ENCODE results near the gene POU6F2.

The POU6F2 gene

GRCh38 chr7:39365751-39366295, 388.1 kb downstream of the POU6F2 start:
- Histone ChIP-seq H4K20me1 (ENCODE audit: control insufficient read depth, insufficient read depth, low read depth, low read length) (no peaks in the 10 kb centered on the region), H3K4me1 (ENCODE audit: control insufficient read depth, low read length) (no peaks in the 10 kb centered on the region), H3K27me3 (ENCODE audit: control insufficient read depth, low read length) (peaks cover 18% of the 10 kb centered on the region), H3K36me3 (ENCODE audit: control insufficient read depth, low read length) (no peaks in the 10 kb centered on the region), H3K4me3 (ENCODE audit: low read length) (no peak overlapping the region), H3K9me2 (replicated peaks; ENCODE audit: control insufficient read depth, low read length) (no peaks in the 10 kb centered on the region), H3K4me2 (ENCODE audit: low read length) (no peak overlapping the region), H3K27ac (ENCODE audit: low read depth, low read length) (no peak overlapping the region), H3K9me3 (ENCODE audit: control insufficient read depth, insufficient read depth, low read length) (no peaks in the 10 kb centered on the region), H3F3A (ENCODE audit: control insufficient read depth, insufficient read depth) (no peaks in the 10 kb centered on the region), H3K79me2 (ENCODE audit: control insufficient read depth, low read length) (no peaks in the 10 kb centered on the region)
- TF ChIP-seq CTCF (IDR thresholded peaks at IDR 0.05; ENCODE audit: low read depth, low read length, poor library complexity, severe bottlenecking), result no peak
- no peak for TF ChIP-seq EZH2phosphoT487 (IDR thresholded peaks at IDR 0.05; ENCODE audit: borderline replicate concordance, low read length)

- Histone ChIP-seq H4K20me1 (ENCODE audit: control insufficient read depth, insufficient read depth, low read depth, low read length) (no peaks in the 10 kb centered on the region), H3K27me3 (ENCODE audit: control insufficient read depth, low read length) (peaks cover 8% of the 10 kb centered on the region; the same call in 1 of the 2 replicates), H3K79me2 (ENCODE audit: control insufficient read depth, low read length) (no peaks in the 10 kb centered on the region), H3K4me2 (ENCODE audit: low read length) (no peak overlapping the region), H3K36me3 (ENCODE audit: control insufficient read depth, low read length) (no peaks in the 10 kb centered on the region), H3K4me3 (ENCODE audit: low read length) (no peak overlapping the region), H3K9me3 (ENCODE audit: control insufficient read depth, insufficient read depth, low read length) (no peaks in the 10 kb centered on the region), H3K27ac (ENCODE audit: low read depth, low read length) (no peak overlapping the region), H3K9me2 (replicated peaks; ENCODE audit: control insufficient read depth, low read length) (no peaks in the 10 kb centered on the region), H3F3A (ENCODE audit: control insufficient read depth, insufficient read depth) (no peaks in the 10 kb centered on the region), H3K4me1 (ENCODE audit: control insufficient read depth, low read length) (no peaks in the 10 kb centered on the region)
- no peak for TF ChIP-seq EZH2phosphoT487 (IDR thresholded peaks at IDR 0.05; ENCODE audit: borderline replicate concordance, low read length)
- TF ChIP-seq CTCF (IDR thresholded peaks at IDR 0.05; ENCODE audit: low read depth, low read length, poor library complexity, severe bottlenecking), result no peak
Observed at GRCh38 chr7:39367451-39367850, 389.7 kb downstream of the POU6F2 start.

- Histone ChIP-seq H3K27me3 (ENCODE audit: control insufficient read depth, low read length) (peaks cover 4% of the 10 kb centered on the region; the same call in 1 of the 2 replicates), H3K9me2 (replicated peaks; ENCODE audit: control insufficient read depth, low read length) (no peaks in the 10 kb centered on the region), H4K20me1 (ENCODE audit: control insufficient read depth, insufficient read depth, low read depth, low read length) (no peaks in the 10 kb centered on the region), H3K4me3 (ENCODE audit: low read length) (no peak overlapping the region), H3K9me3 (ENCODE audit: control insufficient read depth, insufficient read depth, low read length) (no peaks in the 10 kb centered on the region), H3K4me1 (ENCODE audit: control insufficient read depth, low read length) (no peaks in the 10 kb centered on the region), H3K27ac (ENCODE audit: low read depth, low read length) (no peak overlapping the region), H3F3A (ENCODE audit: control insufficient read depth, insufficient read depth) (no peaks in the 10 kb centered on the region), H3K79me2 (ENCODE audit: control insufficient read depth, low read length) (no peaks in the 10 kb centered on the region), H3K36me3 (ENCODE audit: control insufficient read depth, low read length) (no peaks in the 10 kb centered on the region), H3K4me2 (ENCODE audit: low read length) (no peak overlapping the region)
- TF ChIP-seq EZH2phosphoT487 (IDR thresholded peaks at IDR 0.05; ENCODE audit: borderline replicate concordance, low read length) (no peak), CTCF (IDR thresholded peaks at IDR 0.05; ENCODE audit: low read depth, low read length, poor library complexity, severe bottlenecking) (no peak)
Observed at GRCh38 chr7:39367943-39368342, 390.2 kb downstream of the POU6F2 start.

All from DOHH2 (cell line).